Measurements from ENCODE around the gene WEE1.

WEE1 gene

GRCh38 chr11:9613830-9614762 lies 40.6 kb downstream of the WEE1 start (continued):
- peak; percentile 41; the same call in 1 of the 2 replicates for TF ChIP-seq ZNF600 (tag by site-specific recombination; IDR thresholded peaks at IDR 0.05)
- TF ChIP-seq ZFP69B (tag by site-specific recombination; IDR thresholded peaks at IDR 0.05): peak; percentile 80
- peak; percentile 26; the same call in 1 of the 2 replicates for TF ChIP-seq ZNF366 (tag by site-specific recombination; conservative IDR thresholded peaks at IDR 0.05)
- TF ChIP-seq ZNF174 (tag by site-specific recombination; IDR thresholded peaks at IDR 0.05): no peak
- TF ChIP-seq ZBTB17 (tag by site-specific recombination; IDR thresholded peaks at IDR 0.05): peak; percentile 58
- TF ChIP-seq ZNF169 (tag by site-specific recombination; IDR thresholded peaks at IDR 0.05): no peak
- peak; percentile 99 for TF ChIP-seq ZBTB20 (tag by site-specific recombination; IDR thresholded peaks at IDR 0.05)
- TF ChIP-seq SETDB1 (IDR thresholded peaks at IDR 0.05; ENCODE audit: insufficient read length, low read length): no peak
- no peak for TF ChIP-seq ZBTB21 (tag by site-specific recombination; IDR thresholded peaks at IDR 0.05)
- no peak for TF ChIP-seq ZNF521 (tag by site-specific recombination; IDR thresholded peaks at IDR 0.05)
- TF ChIP-seq, protein P1, sequence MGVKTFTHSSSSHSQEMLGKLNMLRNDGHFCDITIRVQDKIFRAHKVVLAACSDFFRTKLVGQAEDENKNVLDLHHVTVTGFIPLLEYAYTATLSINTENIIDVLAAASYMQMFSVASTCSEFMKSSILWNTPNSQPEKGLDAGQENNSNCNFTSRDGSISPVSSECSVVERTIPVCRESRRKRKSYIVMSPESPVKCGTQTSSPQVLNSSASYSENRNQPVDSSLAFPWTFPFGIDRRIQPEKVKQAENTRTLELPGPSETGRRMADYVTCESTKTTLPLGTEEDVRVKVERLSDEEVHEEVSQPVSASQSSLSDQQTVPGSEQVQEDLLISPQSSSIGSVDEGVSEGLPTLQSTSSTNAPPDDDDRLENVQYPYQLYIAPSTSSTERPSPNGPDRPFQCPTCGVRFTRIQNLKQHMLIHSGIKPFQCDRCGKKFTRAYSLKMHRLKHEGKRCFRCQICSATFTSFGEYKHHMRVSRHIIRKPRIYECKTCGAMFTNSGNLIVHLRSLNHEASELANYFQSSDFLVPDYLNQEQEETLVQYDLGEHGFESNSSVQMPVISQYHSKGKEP (tag by site-specific recombination; IDR thresholded peaks at IDR 0.05): peak; percentile 47; the same call in 1 of the 2 replicates
- TF ChIP-seq EGR2 (tag by site-specific recombination; IDR thresholded peaks at IDR 0.05; ENCODE audit: low read depth): peak; percentile 75; the same call in 1 of the 2 replicates
- peak; percentile 92 for TF ChIP-seq ZIC2 (tag by site-specific recombination; IDR thresholded peaks at IDR 0.05)
- no peak for TF ChIP-seq ZNF112 (tag by site-specific recombination; IDR thresholded peaks at IDR 0.05)
- TF ChIP-seq, protein P2, sequence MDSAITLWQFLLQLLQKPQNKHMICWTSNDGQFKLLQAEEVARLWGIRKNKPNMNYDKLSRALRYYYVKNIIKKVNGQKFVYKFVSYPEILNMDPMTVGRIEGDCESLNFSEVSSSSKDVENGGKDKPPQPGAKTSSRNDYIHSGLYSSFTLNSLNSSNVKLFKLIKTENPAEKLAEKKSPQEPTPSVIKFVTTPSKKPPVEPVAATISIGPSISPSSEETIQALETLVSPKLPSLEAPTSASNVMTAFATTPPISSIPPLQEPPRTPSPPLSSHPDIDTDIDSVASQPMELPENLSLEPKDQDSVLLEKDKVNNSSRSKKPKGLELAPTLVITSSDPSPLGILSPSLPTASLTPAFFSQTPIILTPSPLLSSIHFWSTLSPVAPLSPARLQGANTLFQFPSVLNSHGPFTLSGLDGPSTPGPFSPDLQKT (IDR thresholded peaks at IDR 0.05; ENCODE audit: borderline replicate concordance, low read depth, low read length): no peak
- no peak for TF ChIP-seq MZF1 (tag by site-specific recombination; IDR thresholded peaks at IDR 0.05; ENCODE audit: borderline replicate concordance)

DNA sequence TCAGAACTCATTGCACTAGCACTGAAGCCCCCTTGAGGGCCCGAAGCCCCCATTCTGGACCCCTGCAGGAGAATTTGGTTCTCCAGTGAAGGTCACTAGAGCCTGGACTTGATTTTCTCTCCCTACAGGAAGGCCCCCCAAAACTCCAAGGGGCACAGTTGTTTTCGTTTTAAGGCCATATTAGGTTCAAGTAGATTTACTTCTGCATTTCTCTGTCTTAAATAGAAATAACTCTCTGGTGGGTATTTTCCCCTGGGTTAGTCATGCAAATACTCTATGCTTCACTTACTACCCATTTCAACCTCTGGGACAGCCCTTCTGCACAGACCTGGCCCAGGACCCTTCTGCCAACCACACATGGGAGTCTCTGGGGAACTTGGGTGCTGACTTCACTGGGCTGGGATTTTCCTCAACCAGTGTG lies 41.6 kb downstream of the WEE1 start:
- H3K4me3 ChIP-seq (ENCODE audit: low read depth, low read length): no peak overlapping the region
- no peaks in the 10 kb centered on the region for H3K4me1 ChIP-seq (ENCODE audit: control insufficient read depth, insufficient read depth, low read length)
- POLR2A ChIA-PET: no interaction called here
- H3K27ac ChIP-seq (ENCODE audit: extremely low read depth, low read depth, low read length): no peak overlapping the region
- H3K9me3 ChIP-seq (ENCODE audit: control insufficient read depth, insufficient read depth, low read depth, low read length): no peaks in the 10 kb centered on the region
- CTCF ChIA-PET: no interaction called here
- H3K36me3 ChIP-seq (ENCODE audit: control insufficient read depth in 2 of 2, insufficient read depth in 1 of 2, low read length in 2 of 2): no peaks in the 10 kb centered on the region
- TF ChIP-seq, protein P3, sequence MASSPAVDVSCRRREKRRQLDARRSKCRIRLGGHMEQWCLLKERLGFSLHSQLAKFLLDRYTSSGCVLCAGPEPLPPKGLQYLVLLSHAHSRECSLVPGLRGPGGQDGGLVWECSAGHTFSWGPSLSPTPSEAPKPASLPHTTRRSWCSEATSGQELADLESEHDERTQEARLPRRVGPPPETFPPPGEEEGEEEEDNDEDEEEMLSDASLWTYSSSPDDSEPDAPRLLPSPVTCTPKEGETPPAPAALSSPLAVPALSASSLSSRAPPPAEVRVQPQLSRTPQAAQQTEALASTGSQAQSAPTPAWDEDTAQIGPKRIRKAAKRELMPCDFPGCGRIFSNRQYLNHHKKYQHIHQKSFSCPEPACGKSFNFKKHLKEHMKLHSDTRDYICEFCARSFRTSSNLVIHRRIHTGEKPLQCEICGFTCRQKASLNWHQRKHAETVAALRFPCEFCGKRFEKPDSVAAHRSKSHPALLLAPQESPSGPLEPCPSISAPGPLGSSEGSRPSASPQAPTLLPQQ (tag by site-specific recombination; IDR thresholded peaks at IDR 0.05): no peak
- TF ChIP-seq, protein P4, sequence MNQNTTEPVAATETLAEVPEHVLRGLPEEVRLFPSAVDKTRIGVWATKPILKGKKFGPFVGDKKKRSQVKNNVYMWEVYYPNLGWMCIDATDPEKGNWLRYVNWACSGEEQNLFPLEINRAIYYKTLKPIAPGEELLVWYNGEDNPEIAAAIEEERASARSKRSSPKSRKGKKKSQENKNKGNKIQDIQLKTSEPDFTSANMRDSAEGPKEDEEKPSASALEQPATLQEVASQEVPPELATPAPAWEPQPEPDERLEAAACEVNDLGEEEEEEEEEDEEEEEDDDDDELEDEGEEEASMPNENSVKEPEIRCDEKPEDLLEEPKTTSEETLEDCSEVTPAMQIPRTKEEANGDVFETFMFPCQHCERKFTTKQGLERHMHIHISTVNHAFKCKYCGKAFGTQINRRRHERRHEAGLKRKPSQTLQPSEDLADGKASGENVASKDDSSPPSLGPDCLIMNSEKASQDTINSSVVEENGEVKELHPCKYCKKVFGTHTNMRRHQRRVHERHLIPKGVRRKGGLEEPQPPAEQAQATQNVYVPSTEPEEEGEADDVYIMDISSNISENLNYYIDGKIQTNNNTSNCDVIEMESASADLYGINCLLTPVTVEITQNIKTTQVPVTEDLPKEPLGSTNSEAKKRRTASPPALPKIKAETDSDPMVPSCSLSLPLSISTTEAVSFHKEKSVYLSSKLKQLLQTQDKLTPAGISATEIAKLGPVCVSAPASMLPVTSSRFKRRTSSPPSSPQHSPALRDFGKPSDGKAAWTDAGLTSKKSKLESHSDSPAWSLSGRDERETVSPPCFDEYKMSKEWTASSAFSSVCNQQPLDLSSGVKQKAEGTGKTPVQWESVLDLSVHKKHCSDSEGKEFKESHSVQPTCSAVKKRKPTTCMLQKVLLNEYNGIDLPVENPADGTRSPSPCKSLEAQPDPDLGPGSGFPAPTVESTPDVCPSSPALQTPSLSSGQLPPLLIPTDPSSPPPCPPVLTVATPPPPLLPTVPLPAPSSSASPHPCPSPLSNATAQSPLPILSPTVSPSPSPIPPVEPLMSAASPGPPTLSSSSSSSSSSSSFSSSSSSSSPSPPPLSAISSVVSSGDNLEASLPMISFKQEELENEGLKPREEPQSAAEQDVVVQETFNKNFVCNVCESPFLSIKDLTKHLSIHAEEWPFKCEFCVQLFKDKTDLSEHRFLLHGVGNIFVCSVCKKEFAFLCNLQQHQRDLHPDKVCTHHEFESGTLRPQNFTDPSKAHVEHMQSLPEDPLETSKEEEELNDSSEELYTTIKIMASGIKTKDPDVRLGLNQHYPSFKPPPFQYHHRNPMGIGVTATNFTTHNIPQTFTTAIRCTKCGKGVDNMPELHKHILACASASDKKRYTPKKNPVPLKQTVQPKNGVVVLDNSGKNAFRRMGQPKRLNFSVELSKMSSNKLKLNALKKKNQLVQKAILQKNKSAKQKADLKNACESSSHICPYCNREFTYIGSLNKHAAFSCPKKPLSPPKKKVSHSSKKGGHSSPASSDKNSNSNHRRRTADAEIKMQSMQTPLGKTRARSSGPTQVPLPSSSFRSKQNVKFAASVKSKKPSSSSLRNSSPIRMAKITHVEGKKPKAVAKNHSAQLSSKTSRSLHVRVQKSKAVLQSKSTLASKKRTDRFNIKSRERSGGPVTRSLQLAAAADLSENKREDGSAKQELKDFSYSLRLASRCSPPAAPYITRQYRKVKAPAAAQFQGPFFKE (tag by site-specific recombination; IDR thresholded peaks at IDR 0.05; ENCODE audit: borderline replicate concordance): no peak
- TF ChIP-seq ZBTB8A (tag by site-specific recombination; IDR thresholded peaks at IDR 0.05) (no peak), MYNN (tag by site-specific recombination; IDR thresholded peaks at IDR 0.05; ENCODE audit: borderline replicate concordance) (no peak), ZXDB (tag by site-specific recombination; IDR thresholded peaks at IDR 0.05) (no peak), ZNF133 (tag by site-specific recombination; IDR thresholded peaks at IDR 0.05) (no peak), ZNF585B (tag by site-specific recombination; IDR thresholded peaks at IDR 0.05) (no peak), ZNF398 (tag by site-specific recombination; IDR thresholded peaks at IDR 0.05) (no peak)

Measured in HEK293 (cell line).